AML-193 (cell line): ENCODE measurements around the gene CCDC12.
"Not testable (repeated sequence)": the region's sequence is repeated elsewhere in the genome, so short reads cannot be mapped to it uniquely, and the experiment has no call there.

Experiments used
- DNase-seq, 2 experiments: peaks; one replicate each; lab custom pipeline; 2025; lab: John Stamatoyannopoulos, UW

CCDC12 gene

DNA sequence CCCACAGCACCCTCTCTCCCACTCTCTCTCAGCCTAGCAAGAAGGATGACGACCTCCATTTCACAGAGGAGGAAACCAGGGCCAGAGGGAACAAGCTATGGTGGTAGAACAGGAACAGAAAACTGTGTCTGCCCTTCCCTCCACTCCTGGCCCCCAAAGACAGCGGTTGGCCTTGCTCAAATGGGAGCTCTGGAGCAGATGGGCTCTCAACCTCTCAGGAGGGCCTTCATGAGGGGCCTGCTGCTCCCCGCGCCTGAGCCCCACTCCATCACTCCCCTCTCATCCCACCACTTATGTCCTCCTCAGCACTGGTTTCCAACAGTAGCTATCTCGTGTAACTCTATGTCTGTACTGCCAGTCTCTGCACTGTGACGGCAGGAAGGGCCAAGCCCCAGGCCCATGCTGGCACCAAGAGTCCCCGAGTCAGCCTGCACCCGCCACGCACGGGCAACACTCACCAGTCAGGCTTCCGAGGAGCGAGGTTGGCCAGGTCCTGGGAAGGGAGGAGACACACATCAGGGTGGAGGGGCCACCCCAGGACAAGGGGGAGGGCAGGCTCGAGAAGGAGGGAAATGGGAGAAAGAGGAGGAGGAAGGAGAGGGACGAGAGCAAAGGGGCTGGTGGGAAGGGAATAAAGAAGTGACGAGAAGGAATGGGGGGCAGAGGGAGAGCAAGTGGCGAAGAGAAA, 53.5 kb downstream of the CCDC12 start:
- no peak for DNase-seq

DNA sequence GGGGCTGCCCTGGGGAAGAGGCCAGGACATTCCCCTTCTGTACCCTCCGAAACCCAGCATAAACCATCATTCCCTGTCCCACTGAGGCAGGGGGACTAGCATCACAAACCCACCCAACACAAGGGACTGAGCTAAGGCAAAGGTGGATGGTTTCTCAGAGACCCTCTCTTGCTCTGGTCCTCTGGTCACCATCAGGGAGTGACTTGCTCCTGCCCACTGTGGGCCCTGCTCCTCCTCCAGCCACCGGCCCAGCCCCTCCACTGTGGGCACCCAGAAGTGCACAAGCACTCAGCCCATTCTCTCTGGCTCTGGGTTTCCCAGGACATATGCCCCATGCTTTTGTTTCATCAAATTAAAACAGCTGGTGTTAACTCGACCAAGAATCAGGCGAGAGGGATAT, 54.1 kb downstream of the CCDC12 start:
- no peak for DNase-seq

DNA sequence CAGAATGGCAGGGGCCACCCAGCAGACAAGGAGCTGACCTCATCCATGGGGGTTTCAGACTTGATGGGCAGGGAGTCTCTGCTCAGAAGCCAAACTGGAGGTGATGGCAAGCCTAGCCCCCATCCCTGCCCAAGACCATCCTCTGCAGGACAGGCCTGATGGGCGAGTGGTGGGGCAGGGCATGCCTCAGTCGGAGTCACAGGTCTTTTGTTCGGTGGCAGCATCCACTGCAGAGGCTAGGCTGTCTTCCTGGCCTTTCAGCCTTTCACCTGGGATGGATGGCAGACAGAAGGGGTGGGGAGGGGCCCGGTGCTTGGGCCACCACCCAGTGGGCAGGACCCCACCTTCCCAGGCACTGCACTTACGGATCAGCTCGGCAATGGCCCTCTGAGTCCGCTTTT, 54.7 kb downstream of the CCDC12 start:
- DNase-seq, result no peak

DNA sequence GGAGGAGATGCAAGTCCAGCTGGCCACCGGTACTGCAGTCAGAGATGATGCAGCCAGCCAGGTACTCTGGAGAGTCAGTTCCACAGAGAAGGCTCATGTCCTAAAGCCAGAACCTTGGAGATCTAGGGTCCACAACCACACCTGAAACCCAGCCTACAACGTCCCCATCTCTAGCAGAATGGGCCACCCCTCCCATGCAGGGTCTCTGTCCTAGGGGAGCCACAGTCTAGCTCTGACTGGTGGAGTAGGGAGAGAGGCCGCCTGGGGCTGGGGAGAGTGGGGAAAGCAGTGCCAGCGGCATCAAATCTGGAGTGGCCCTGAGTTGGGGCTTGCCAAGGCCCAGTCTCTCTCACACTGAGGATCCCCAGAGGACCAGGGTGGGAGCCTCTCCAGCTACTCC, 55.5 kb downstream of the CCDC12 start:
- DNase-seq, result no peak

DNA sequence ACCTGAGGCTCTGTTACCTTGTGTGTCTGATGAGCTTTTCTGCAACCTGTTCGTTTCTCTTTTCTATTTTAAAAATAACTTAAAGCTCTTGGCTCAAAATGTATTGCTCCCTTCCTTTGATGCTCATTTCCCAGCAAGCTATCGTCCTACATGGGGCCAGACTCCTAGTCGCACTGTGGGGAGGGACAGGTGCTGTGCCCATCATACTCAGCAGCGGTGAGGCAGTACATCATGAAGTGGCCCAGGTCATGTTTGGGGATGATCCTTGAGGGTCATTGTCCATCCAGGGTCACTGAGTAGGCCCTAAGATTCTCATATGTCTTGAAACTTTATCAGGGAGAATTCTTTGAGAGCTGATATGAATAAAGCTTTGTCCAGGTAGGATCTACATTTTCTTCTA, 57.9 kb downstream of the CCDC12 start:
- no peak for DNase-seq

DNA sequence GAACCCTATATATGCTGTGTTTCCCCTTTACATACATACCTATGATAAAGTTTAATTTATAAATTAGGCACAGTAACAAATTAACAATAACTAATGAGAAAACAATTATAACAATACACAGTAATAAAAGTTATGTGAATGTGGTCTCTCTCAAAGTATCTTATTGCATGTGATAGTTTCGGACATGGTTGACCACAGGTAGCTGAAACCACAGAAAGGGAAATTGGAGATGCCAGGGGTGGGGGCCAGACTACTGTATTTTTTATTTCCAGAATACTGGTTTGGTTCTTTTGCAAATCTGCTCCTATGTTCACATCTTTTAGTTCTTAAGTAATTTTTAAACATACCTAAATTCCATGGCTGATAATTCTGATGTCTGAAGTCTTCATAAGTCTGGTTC, 58.3 kb downstream of the CCDC12 start:
- no peak for DNase-seq

DNA sequence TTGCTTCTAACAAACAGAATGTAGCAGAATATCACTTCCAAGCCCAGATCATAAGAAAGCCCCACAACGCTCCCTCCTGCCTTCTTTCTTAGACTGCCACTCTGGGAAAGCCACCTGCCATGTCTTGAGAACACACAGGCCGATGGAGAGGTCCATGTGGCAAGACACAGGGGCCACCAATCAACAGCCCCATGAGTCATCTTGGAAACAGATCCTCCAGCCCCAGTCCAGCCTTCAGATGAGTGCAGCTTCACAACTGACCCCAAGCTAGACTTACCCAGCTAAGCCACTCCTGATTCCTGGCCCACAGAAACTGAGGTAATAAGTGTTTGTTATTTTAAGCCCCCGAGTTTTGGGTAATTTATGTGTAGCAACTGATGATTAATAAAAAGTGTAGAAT, 59.3 kb downstream of the CCDC12 start:
- no peak for DNase-seq

DNA sequence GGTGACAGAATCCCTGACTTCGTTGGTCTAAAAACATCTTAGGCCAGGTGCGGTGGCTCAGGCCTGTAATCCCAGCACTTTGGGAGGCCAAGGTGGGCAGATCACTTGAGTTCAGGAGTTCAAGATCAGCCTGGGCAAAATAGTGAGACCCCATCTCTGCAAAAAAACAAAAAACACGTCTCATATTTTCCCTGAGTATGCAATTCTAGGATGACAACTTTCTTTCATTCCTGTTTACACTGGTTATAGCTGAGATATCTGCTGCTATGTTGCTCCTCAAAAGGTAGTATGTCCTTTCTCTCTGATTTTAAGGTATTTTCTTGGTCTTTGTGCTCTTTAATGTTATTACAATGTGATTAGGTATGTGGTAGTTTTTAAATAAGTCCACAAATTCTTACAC, 59.7 kb downstream of the CCDC12 start:
- no peak for DNase-seq

DNA sequence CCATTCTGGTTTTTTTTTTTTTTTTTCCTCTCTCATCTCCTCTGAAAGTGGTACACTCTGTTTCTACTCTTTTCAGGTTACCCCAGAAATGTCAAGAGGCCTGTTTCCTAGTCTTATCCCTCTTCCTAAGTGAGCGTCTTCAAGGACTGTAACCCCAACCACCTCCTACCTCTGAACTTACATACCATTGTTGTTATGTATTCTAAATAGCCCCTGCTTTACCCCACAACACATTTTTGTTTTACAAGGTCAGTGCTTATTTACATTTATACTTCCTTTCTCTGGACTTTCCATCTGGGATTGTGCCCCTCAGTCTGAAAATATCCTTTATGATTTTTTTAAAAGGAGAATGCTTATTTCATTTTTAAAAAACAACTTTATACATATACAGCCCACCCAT, 60.3 kb downstream of the CCDC12 start:
- DNase-seq, result no peak

DNA sequence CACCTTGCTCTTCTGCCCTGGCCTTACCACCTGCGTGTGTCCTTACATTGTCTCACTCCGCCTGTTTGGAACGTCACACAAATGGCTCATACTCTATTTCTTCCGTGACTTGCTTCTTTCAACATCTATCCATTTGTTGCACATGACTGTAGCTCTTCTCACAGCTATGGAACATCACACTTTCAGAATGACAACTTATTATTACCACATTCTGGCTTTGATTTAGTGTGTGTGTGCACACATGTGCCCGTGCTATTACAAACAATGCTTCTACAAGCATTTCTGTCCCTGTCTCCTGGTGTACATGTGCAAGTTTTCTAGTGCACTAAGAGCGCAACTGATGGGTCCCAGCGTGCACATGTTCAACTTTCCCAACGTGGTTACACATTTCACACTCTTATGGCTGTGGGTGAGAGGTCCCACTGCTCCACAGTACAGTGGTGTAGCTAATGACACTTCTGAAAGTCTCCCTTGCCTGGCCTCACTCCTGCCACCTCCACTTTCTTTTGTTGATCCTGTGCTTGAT, 61.2 kb downstream of the CCDC12 start:
- DNase-seq, result no peak

DNA sequence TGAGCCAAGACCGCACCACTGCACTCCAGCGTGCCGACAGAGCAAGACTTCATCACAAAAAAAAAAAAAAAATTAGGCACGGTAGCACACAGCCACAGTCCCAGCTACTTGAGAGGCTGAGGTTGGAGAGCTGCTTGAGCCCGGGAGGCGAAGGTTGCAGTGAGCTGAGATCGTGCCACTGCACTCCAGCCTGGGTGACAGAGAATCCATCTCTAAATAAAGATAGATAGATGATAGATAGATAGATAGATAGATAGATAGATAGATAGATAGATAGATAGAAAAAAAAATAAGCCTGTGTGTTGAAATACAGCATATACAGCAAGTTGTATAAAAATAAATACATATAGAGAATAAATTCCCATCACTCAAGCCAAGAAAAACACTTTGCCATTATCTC, 61.7 kb downstream of the CCDC12 start:
- no peak for DNase-seq

DNA sequence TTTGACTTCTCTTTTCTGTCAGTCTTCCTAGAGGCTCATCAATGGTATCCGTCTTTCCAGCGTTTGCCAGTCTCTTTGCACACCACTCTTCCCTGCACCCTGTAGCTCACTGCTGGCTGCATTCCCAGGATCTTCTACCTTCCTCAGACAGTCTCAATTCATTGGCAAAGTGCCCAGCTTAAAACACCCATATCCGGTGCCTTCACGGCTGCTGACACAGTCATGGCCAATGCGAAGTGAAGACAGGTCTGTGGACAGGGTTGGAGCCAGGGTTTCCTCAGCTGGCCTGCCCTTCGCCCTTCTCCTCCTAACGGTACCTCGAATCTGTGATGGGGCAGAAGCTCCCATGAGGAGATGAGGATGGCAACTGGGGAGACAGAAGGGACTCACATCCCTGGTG, 62.9 kb downstream of the CCDC12 start:
- DNase-seq, result no peak

DNA sequence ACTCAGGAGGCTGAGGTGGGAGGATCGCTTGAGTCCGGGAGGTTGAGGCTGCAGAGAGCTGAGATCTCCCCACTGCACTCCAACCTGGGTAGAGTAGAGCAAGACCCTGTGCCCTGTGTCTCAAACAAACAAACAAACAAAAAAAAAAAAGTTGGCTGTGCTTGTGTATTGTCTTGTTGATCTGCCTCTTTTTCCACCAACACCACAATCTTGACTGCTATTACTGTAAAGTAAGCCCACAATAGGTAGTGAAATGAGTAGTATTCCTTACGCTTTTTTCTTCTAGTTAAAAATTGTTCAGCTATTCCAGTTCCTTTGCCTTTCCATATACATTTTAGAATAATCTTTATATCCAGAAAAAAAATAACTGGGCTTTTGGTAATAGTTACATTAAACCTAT, 63.6 kb downstream of the CCDC12 start:
- no peak for DNase-seq

DNA sequence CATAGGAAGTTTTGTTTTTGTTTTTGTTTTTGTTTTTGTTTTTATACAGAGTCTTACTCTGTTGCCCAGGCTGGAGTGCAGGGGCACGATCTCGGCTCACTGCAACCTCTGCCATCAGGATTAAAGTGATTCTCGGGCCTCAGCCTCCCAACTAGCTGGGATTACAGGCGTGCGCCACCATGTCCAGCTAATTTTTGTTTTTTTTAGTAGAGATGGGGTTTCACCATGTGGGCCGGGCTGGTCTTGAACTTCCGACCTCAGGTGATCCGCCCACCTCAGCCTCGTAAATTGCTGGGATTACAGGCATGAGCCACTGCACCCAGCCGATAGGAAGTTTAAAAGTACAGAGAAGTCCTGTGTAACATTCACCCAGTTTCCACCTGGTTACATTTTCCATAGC, 65.6 kb downstream of the CCDC12 start:
- DNase-seq, result not testable (repeated sequence)

DNA sequence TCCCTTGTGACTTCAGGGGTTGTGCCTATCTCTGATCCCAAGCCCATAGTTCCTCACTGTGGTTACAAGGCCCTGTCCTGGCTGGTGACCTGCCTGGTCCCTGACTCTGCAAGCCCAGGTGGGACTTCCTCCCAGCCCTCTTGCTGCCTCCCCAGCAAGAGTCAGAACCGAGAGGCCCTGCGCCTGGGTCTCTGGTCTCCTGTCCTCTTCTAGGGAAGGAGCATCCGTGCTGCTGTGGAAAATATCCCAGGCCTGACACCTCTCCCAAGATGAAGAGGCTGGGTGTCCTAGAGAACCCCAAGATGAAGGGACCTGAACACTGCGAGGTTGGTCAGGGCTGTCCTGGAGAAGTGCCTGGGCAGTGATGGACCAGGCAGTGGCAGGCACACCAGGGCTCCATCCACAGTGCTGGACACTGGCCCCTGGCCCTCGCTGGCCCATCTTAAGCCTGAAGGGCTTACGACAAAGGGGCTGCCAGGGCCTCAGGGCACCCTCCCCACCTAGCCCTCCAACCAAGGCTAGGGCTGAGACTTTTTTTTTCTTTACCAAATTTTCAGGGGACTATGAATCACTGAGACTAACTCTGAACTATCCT, 66.3 kb downstream of the CCDC12 start:
- DNase-seq, result no peak

DNA sequence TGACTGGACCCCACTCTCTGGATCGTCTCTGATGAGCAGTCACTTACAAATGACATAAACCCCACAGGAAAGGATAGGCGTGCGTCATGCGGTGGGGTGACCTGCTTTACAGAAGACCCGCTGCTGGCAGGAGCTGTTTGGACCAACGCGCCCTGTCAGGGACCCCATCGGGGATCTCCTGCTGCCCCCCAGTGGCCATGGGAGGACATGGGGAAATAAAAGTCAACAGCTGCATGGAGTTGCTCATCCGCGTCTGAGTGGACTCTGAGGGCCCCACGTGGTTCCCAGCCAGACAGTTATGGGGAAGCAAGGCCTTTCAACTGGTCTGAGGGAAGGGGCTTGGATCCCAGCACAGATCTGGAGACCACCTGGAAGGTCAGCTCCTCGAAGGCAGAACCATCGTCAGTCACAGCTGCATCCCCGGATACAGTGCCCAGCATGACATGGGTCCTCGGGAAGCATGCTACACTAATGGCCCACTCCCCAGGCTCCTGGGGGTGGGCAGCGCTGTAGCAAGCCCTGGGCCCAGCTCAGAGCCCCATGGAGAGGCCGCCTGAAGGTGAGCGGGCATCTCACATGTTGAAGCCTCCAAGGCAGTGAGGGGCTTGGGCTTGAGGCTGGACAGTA, 66.9 kb downstream of the CCDC12 start:
- peak; percentile 77 to 83 for DNase-seq

DNA sequence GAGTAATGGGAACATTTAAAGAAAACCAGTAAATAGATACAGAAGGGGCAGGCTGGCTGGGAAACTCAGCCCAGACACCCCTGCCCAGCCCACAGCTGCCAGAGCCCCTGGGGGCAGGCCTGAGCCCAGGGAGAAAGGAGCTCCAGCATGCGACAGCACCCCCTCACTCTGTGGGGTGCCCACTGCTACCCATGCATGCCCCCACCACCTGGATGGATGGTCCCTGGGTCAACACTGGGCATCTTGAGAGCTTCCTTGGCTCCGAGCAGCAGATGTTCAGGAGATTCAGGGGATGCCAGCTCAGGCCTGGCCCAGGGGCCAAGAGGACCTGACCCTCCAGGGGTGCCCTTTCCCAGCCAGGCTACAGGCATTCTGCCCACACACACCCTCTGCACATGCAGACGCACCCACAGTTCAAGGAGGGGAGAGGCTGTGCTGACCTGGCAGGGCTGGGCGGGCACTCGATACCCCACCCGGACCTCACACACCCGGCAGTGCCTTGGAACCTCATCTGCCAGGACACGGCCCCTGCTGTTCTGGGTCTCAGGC, 67.5 kb downstream of the CCDC12 start:
- no peak for DNase-seq

DNA sequence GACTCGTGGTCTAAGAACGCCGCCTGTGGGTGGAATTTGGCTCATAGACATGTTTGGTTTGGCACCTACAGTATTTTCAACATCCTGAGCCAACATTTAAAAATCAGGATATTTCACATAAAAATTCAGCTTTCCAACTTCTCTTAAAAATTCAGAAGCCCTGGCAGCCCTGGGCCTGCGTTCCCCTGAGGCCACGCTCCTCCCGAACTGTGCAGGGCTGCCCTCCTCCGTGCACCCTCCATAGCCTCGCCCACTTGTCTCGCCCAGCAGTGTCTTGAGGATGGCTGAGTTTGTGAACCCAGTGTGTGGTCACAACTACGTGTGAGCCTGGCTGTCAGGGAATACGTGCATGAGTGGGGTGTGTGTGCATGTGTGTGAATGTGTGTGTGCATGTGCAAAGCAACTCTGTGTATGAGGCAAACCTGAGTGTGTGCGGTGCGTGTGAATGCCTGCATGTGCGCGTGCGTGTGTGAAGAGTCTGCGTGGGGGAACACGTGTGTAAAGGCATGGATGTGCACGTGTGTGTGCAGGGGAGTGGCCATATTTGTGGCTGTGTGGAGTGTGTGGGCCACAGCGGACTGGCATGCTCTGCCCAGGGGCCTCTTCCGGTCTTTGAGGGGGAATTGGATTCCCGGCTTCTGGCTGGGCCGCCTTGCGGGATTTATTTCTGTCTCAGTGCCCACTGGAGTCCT, 68.1 kb downstream of the CCDC12 start:
- DNase-seq, result no peak

DNA sequence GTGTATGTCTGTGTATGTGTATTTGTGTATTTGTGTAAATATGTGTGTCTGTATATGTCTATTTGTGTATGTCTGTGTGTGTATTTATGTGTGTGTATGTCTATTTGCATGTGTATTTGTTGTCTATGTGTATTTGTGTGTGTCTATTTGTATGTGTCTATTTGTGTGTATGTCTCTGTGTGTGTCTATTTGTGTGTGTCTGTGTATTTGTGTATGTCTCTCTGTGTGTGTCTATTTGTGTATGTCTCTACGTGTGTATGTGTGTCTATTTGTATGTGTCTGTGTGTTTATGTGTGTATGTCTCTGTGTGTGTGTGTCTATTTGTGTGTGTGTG, 68.6 kb downstream of the CCDC12 start:
- no peak for DNase-seq

DNA sequence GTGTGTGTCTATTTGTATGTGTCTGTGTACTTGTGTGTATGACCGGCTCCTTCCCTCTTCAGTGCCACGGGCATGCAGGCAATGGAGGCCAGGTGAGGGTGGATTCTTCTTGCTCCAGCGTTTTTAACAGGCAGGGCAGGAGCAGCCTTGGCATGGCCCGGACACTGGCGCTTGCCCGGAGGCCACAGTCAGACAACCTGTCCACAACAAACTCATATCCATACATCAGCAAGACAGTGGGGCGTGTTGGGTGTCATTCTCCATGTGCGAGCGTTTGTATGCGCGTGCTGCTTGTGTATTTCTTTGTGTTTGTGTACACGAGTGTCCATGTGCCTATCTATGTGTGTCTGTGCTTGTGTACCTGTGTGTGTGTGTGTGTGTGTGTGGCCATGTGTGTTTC, 69.3 kb downstream of the CCDC12 start:
- no peak for DNase-seq

DNA sequence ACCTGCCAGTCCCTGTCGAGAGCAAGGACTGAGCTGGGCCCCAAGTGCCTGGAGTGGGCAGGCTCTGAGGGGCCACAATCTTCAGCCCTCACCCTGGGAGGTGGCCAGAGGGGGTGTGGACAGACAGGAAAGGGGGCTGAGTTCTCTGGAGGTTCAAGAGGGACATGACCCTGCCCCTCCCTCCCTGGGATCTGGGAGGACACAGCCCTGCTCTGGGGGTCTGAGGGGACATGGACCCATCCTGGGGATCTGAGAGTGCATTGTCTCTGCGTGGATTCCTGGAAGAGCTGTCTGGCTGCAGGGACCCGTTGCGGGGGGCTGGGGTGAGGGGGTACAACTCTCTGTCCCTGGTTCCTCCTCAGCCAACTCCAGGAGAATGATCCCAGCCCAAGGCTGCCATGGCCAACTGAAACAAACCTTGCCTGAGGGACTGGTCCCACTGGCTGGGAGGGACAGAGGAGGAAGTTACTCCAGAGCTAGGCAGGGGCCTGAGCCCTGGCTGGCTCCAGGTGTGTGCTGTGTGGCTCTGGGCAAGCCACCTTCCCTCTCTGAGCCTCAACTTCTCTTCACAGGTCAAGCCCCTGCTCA, 70.0 kb downstream of the CCDC12 start:
- DNase-seq, result no peak
